ENCODE results near the gene FDXACB1.

The FDXACB1 gene, protein sequence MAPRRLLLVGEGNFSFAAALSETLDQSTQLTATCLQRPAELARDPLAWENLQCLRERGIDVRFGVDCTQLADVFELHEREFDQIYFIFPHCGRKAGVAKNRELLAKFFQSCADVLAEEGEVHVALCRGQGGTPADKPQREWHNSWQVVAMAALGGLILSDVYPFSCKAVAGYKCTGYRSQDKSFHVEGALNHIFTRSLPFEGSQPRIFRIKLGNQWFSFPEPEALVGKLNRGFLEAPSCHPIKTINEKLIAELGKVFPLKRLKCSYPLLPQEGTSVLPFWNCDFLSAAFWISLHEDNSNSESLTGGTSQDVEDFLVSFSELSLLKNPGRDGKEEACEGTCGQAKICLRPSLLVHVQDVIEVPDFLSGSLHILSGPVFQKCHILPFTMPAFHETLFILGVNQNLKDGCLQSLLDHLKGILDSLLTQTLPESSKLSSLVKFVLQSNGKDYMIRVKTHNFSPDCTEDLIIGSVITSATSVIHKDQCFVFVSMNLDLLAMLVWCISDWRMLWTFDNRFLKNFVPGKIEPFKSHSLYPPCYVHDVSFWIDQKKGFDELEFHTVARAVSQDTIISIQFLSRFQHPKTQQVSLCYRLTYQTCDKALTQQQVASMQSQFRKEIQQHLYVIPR

DNA sequence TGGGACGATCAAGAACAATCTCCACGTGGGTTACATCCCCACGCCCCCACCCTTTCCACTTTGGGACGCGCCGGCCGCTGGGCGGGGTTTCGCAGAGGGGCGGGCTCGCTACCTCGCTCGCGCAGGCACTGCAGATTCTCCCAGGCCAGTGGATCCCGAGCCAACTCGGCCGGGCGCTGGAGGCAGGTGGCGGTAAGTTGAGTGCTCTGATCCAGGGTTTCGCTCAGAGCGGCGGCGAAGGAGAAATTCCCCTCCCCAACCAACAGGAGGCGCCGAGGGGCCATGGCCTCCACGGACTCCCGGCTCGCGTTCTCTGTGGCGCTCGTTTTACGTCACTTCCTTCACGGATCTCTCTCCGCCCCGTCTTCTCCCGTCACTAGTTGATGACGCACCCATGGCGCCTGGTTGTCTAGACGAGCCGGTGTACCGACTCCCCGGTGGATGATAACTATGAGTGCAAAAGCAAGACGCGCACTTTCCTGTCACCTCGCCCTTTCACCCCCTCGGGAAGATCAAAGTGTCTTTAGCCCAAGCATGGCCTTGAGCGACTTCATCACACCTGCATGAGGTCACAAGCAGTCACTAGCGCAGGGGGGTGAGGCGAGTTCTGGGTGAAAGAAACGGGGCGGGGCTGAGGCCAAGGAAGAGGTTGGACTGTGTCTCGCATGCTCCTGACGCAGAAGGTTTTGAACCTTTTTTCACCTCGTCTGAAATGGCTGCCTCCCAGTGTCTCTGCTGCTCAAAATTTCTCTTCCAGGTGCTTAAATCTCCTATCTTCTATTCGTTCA lies at the start of gene FDXACB1, which contains the start of gene CFAP68:
Gene FDXACB1 (minus strand): TSS at position 317 of the 788 bp plus-strand sequence. CDS start 33 bp downstream, at position 284.
Gene CFAP68 (plus strand): TSS at position 693 of the 788 bp plus-strand sequence. CDS start 20 bp downstream, at position 713.
- no peak for TF ChIP-seq ZFX (IDR thresholded peaks at IDR 0.05; ENCODE audit: borderline replicate concordance)
- TF ChIP-seq, protein P1, sequence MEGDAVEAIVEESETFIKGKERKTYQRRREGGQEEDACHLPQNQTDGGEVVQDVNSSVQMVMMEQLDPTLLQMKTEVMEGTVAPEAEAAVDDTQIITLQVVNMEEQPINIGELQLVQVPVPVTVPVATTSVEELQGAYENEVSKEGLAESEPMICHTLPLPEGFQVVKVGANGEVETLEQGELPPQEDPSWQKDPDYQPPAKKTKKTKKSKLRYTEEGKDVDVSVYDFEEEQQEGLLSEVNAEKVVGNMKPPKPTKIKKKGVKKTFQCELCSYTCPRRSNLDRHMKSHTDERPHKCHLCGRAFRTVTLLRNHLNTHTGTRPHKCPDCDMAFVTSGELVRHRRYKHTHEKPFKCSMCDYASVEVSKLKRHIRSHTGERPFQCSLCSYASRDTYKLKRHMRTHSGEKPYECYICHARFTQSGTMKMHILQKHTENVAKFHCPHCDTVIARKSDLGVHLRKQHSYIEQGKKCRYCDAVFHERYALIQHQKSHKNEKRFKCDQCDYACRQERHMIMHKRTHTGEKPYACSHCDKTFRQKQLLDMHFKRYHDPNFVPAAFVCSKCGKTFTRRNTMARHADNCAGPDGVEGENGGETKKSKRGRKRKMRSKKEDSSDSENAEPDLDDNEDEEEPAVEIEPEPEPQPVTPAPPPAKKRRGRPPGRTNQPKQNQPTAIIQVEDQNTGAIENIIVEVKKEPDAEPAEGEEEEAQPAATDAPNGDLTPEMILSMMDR (IDR thresholded peaks at IDR 0.05) = peak; percentile 95
- H3K27ac ChIP-seq = peak within 1 kb of the TSS; percentile 98

DNA sequence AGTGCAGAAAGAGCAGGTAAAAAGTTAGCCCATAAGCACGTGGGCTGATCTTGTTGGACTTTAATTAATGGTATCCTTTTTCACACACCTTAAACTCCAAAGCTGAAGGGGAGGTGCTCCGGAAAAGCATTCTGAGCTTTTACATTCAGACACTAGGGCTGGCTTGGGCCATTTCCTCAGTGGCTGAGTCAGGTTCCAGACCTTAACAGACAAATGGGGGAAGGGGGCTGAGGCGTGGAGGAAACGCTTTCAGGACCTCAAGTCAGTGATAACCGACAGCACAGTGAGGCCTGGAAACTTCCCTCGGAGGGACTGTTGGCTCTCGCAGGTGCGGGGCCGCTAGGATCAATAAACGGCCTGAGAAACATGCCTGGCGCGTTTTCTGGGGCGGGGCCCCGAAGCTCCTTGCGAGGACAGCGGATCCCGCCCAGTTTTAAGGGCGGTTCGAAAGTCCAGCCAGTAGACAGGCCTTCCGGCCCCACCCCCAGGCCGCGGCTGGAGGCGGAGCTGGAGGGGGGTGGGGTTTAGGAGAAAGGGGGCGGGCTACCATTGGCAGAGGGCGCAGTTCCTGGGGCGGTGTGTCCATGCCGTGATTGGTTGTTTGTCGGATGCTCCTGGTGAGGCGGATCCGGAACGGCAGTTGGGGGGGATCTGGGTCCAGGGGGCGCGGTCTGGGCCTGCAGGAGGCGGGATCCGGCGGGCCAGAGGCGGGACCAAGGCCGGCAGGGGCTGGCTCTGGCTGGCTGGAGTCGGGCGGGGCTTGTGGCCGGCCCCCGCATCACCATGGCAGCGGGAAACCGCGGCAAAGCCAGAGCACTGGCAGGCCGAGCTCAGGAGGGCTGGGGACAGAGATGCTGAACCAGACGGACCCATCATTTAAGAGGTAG lies 47.8 kb upstream of the FDXACB1 start:
- H3K27ac ChIP-seq = peak overlapping the region; percentile 80
- TF ChIP-seq, protein P1 (IDR thresholded peaks at IDR 0.05) = no peak
- TF ChIP-seq ZFX (IDR thresholded peaks at IDR 0.05; ENCODE audit: borderline replicate concordance) = no peak

GRCh38 chr11:111925953-111926352 lies 47.0 kb upstream of the FDXACB1 start:
- no peak for TF ChIP-seq ZFX (IDR thresholded peaks at IDR 0.05; ENCODE audit: borderline replicate concordance)
- TF ChIP-seq, protein P1 (IDR thresholded peaks at IDR 0.05) = no peak
- H3K27ac ChIP-seq = peak overlapping the region; percentile 80

DNA sequence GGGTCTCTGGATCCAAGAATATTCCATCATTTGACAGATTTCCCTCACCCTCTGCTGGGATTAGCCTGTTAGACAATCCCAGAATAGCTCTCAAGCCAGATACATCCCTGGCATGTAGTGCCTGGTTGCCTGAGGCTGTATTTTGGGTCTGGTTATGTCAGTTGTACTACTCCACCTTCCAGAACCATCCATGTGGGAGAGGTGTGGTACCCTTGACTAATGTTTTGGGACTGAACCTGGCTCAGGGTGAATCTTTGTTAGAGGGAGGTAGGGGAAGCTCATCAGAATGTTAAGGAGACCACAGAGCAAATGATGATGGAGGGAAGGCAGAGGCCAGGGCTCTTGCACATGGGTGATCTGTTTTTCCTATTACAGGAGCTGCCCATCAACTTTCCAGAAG lies 45.0 kb upstream of the FDXACB1 start:
- no peak for TF ChIP-seq ZFX (IDR thresholded peaks at IDR 0.05; ENCODE audit: borderline replicate concordance)
- TF ChIP-seq, protein P1 (IDR thresholded peaks at IDR 0.05) = no peak
- peak overlapping the region; percentile 80 for H3K27ac ChIP-seq

DNA sequence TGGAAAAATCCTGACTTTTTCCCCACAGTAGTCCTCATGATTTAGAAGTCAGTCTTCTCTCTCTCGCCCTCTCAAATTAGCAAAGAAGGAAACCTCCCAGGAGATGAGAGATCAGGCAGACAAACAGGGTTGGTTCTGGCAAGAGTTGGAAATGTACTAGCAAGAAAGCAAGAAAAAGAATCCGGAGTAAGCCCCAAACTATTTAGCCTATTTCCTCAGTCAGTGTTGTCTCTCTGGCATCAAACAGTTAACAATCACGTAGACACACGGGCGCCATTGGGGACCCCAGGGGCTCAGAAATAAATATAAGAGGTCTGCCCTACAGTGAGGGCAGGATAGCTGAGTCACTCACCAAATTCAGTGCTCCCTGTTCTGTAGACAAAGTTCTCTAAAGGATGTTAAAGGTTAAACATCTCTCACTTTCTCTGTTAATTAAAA lies 44.4 kb upstream of the FDXACB1 start:
- TF ChIP-seq, protein P1 (IDR thresholded peaks at IDR 0.05) = no peak
- TF ChIP-seq ZFX (IDR thresholded peaks at IDR 0.05; ENCODE audit: borderline replicate concordance) = no peak
- H3K27ac ChIP-seq = peak overlapping the region; percentile 80

GRCh38 chr11:111922803-111923202 lies 43.8 kb upstream of the FDXACB1 start:
- TF ChIP-seq, protein P1 (IDR thresholded peaks at IDR 0.05) = no peak
- no peak for TF ChIP-seq ZFX (IDR thresholded peaks at IDR 0.05; ENCODE audit: borderline replicate concordance)
- peak overlapping the region; percentile 80 for H3K27ac ChIP-seq

Measured in 22Rv1 (cell line).